GM20000 (cell line): ENCODE data around the gene PIP4K2A.

Experiments used
- DNase-seq: peaks from one replicate; pipeline ENCODE4 v3.0.0; 2012; ENCODE audit warnings: low spot score
- CTCF ChIP-seq: IDR thresholded peaks from 2 replicates; pipeline ENCODE4 v1.5.1; 2012; ENCODE audit warnings: mild to moderate bottlenecking, control low read depth; ENCODE audit errors: extremely low read depth, missing control alignments

Gene PIP4K2A

GRCh38 chr10:22717728-22718127, 3.4 kb upstream of the PIP4K2A start:
- no peak for DNase-seq
- no peak for TF ChIP-seq CTCF

- DNase-seq = no peak
- TF ChIP-seq CTCF = no peak
Observed at GRCh38 chr10:22716943-22717342, 2.6 kb upstream of the PIP4K2A start.

- no peak for DNase-seq
- no peak for TF ChIP-seq CTCF
Observed at GRCh38 chr10:22715290-22715625, 880 bp upstream of the PIP4K2A start.

GRCh38 chr10:22713853-22714478, 412 bp downstream of the PIP4K2A start:
- no peak for DNase-seq
- TF ChIP-seq CTCF = no peak

- TF ChIP-seq CTCF = no peak
- DNase-seq = peak; percentile 59
Observed at GRCh38 chr10:22712956-22713852, 1.2 kb downstream of the PIP4K2A start.

- no peak for DNase-seq
- no peak for TF ChIP-seq CTCF
Observed at GRCh38 chr10:22712211-22712955, 2.0 kb downstream of the PIP4K2A start.

- no peak for DNase-seq
- no peak for TF ChIP-seq CTCF
Observed at GRCh38 chr10:22711373-22711772, 3.0 kb downstream of the PIP4K2A start.
